GM12878 (cell line): ENCODE data around the gene CDYL2. TPM values are rescaled to one million over a fixed set of nuclear protein-coding genes. Genes with fewer than 3 reads are reported as not detected.

Experiments
- ATAC-seq: fragments of 200-7000 bp; cut with Tn5 transposase; 3 replicates; pipeline ENCODE4 v1.9.1; 2020; ENCODE audit warnings: mild to moderate bottlenecking, moderate library complexity
- BruUV-seq: library from RNA; stranded (reverse); fragments of 400-500 nt; replicated peaks from 2 replicates; lab custom pipeline; 2021; lab: Mats Ljungman, UMichigan
- CTCF ChIA-PET: fragments of 300-600 bp; sonication (Branson Sonifier 250); formaldehyde crosslinking; extraction: SDS; loops from one replicate; lab custom pipeline; 2021; ENCODE audit warnings: inconsistent platforms; lab: Yijun Ruan, JAX
- POLR2A ChIA-PET: fragments of 350-600 bp; formaldehyde crosslinking; extraction: SDS; loops from one replicate; lab custom pipeline; 2021; ENCODE audit warnings: inconsistent platforms; lab: Charles Lee
- RAD21 ChIA-PET: fragments of 300-600 bp; sonication (Branson Sonifier 250); formaldehyde crosslinking; loops from one replicate; lab custom pipeline; 2023; ENCODE audit warnings: antibody characterized with exemption; ENCODE audit not compliant: unreplicated experiment; lab: Charles Lee
- SMC1A ChIA-PET: fragments of 300-600 bp; sonication (Branson Sonifier 250); formaldehyde crosslinking; loops from one replicate; lab custom pipeline; 2023; ENCODE audit not compliant: unreplicated experiment, uncharacterized antibody; lab: Charles Lee
- DNase-seq: peaks from one replicate; pipeline ENCODE4 v3.0.0-alpha.2; 2011; ENCODE audit warnings: low read depth, low spot score
- FAIRE-seq: peaks from 3 replicates; lab custom pipeline; 2011; peaks lifted over from hg19 to GRCh38; lab: Jason Lieb, UNC
- H2AFZ ChIP-seq: 2 replicates; pipeline ENCODE4 v1.6.0; 2011; ENCODE audit warnings: low read depth, low read length, control low read depth; ENCODE audit not compliant: control insufficient read depth
- H3K27ac ChIP-seq: 2 replicates; pipeline ENCODE4 v1.5.1; 2011; ENCODE audit warnings: control low read depth; ENCODE audit not compliant: control insufficient read depth, insufficient read depth
- H3K27me3 ChIP-seq, 2 experiments: replicated peaks in 1 of 2; 2 replicates each; pipeline versions ENCODE4 v1.6.0 to v1.6.1; 2011; ENCODE audit warnings: low read length in 1 of 2; ENCODE audit not compliant: control insufficient read depth in 2 of 2, insufficient read depth in 2 of 2
- H3K36me3 ChIP-seq, 2 experiments: 2 replicates each; pipeline ENCODE4 v1.5.1; 2011; ENCODE audit warnings: low read length in 1 of 2; ENCODE audit not compliant: control insufficient read depth in 2 of 2, insufficient read depth in 2 of 2
- H3K4me1 ChIP-seq: 2 replicates; pipeline ENCODE4 v1.6.1; 2011; ENCODE audit warnings: mild to moderate bottlenecking, low read length, moderate library complexity, mixed read lengths; ENCODE audit not compliant: control insufficient read depth, insufficient read depth
- H3K4me2 ChIP-seq: 2 replicates; pipeline ENCODE4 v1.6.0; 2011; ENCODE audit warnings: control low read depth; ENCODE audit not compliant: control insufficient read depth, insufficient read depth
- H3K4me3 ChIP-seq: fragments of 200-600 bp; sonication (generic); 2 replicates; pipeline ENCODE4 v1.5.1; 2016
- H3K79me2 ChIP-seq: 2 replicates; pipeline ENCODE4 v1.6.0; 2011; ENCODE audit warnings: low read length; ENCODE audit not compliant: control insufficient read depth, insufficient read depth
- H3K9ac ChIP-seq: 2 replicates; pipeline ENCODE4 v1.8.0; 2011; ENCODE audit warnings: low read length, control low read depth, mixed read lengths; ENCODE audit not compliant: control insufficient read depth, insufficient read depth
- H3K9me3 ChIP-seq: replicated peaks from 3 replicates; pipeline ENCODE4 v1.5.1; 2011; ENCODE audit warnings: mild to moderate bottlenecking, low read length; ENCODE audit not compliant: control insufficient read depth, insufficient read depth
- H4K20me1 ChIP-seq: 2 replicates; pipeline ENCODE4 v1.6.0; 2011; ENCODE audit not compliant: control insufficient read depth, insufficient read depth
- BACH1 ChIP-seq: fragments of 450-650 bp; IDR thresholded peaks from 2 replicates; pipeline ENCODE4 v1.6.1; 2017; ENCODE audit warnings: mild to moderate bottlenecking, borderline replicate concordance
- BCL3 ChIP-seq: IDR thresholded peaks from 2 replicates; pipeline ENCODE4 v1.6.1; 2011; ENCODE audit warnings: borderline replicate concordance, low read depth, mild to moderate bottlenecking, moderate library complexity, low read length; ENCODE audit not compliant: insufficient read depth, poor library complexity, severe bottlenecking
- CHD1 ChIP-seq: IDR thresholded peaks from 2 replicates; pipeline ENCODE4 v1.6.1; 2012; ENCODE audit warnings: low read depth, low read length, improper control_type of control experiment
- CHD2 ChIP-seq: IDR thresholded peaks from 2 replicates; pipeline ENCODE4 v1.6.1; 2011; ENCODE audit warnings: low read depth, low read length, improper control_type of control experiment, borderline replicate concordance
- EZH2 ChIP-seq: IDR thresholded peaks from 2 replicates; pipeline ENCODE4 v1.6.1; 2012; ENCODE audit warnings: low read depth, mild to moderate bottlenecking, control low read depth, inconsistent platforms, low read length, borderline replicate concordance; ENCODE audit not compliant: control insufficient read depth
- GATAD2B ChIP-seq: fragments of 450-650 bp; conservative IDR thresholded peaks from 2 replicates; pipeline ENCODE4 v1.6.1; 2017; ENCODE audit warnings: low read depth, mild to moderate bottlenecking, moderate library complexity
- HSF1 ChIP-seq: fragments of 150-350 bp; IDR thresholded peaks from 2 replicates; pipeline ENCODE4 v1.6.1; 2014; ENCODE audit warnings: mild to moderate bottlenecking, low read depth, low read length
- JUND ChIP-seq: IDR thresholded peaks from 2 replicates; pipeline ENCODE4 v1.6.1; 2012; ENCODE audit warnings: low read depth, mild to moderate bottlenecking, low read length, improper control_type of control experiment, moderate library complexity
- MXI1 ChIP-seq: fragments of 150-350 bp; IDR thresholded peaks from 2 replicates; pipeline ENCODE4 v1.6.1; 2011; ENCODE audit warnings: low read depth, mild to moderate bottlenecking, inconsistent platforms, low read length, improper control_type of control experiment
- PML ChIP-seq: IDR thresholded peaks from 2 replicates; pipeline ENCODE4 v1.6.1; 2012; ENCODE audit warnings: low read length, inconsistent platforms
- ZNF622 ChIP-seq: fragments of 450-650 bp; IDR thresholded peaks from 2 replicates; pipeline ENCODE4 v1.6.1; 2017; ENCODE audit warnings: mild to moderate bottlenecking, inconsistent platforms
- WGBS: methylation state at CpG from one replicate; pipeline ENCODE4 v1.1.6; 2016; ENCODE audit warnings: low lambda C conversion rate; ENCODE audit not compliant: insufficient replicate concordance, insufficient coverage; ENCODE audit errors: missing lambda C conversion rate; 5-methylcytosine and 5-hydroxymethylcytosine counted together
- in situ Hi-C: fragments of 300-500 bp; cut with MboI; formaldehyde crosslinking; loops from 9 replicates; pipeline ENCODE4 v1.14.3; 2018; ENCODE audit warnings: mixed read lengths
- intact Hi-C: fragments of 100-400 bp; cut with micrococcal nuclease; formaldehyde crosslinking; loops from one replicate; pipeline ENCODE4 v1.14.2; 2022; ENCODE audit not compliant: unreplicated experiment
- polyA plus RNA-seq, 11 experiments: library from polyadenylated mRNA; depleted of rRNA in 4 of 11; unstranded in 6 of 11; stranded (reverse) in 5 of 11; fragments of >200 nt; fragmentation: Nextera tagmentation in 4 of 11; fragmentation: Illumina TruSeq in 1 of 11; extraction: Ambion mirVana in 4 of 11; extraction: Trizol in 1 of 11; gene quantifications; 1 replicate in 1 of 11; 2 replicates in 10 of 11; pipeline versions ENCODE4 v1.2.1 to v1.2.3, GENCODE V29; 2011 to 2016; ENCODE audit warnings: inconsistent platforms in 2 of 11, missing spikeins in 2 of 11, low read depth in 1 of 11
- total RNA-seq, 4 experiments: library from RNA; depleted of rRNA in 3 of 4; stranded (reverse); fragments of >200 nt in 3 of 4; fragmentation: Illumina TruSeq in 1 of 4; extraction: Trizol in 1 of 4; gene quantifications; 2 replicates each; pipeline versions ENCODE4 v1.2.1 to v1.2.3, GENCODE V29; 2013 to 2021

The CDYL2 gene
- total and polyA plus RNA-seq, 10 of the 15 experiments (the other 5 are each of a cell fraction or from before 2014, with no cell fraction given), result 0.27 to 22.9 (median 3.9) TPM

- TF ChIP-seq GATAD2B (no peak), JUND (no peak), PML (no peak), MXI1 (no peak)
- TF ChIP-seq, all 136 proteins: peak for 0
Measured at GRCh38 chr16:80639636-80640035, 164.8 kb downstream of the CDYL2 start (continued).

GRCh38 chr16:80637621-80638020 is 166.8 kb downstream of the CDYL2 start:
- BruUV-seq, result no TSS peak

More at GRCh38 chr16:80637621-80638020, 166.8 kb downstream of the CDYL2 start:
- H3K36me3 ChIP-seq, result no peaks in the 10 kb centered on the region
- H3K27me3 ChIP-seq, result no peaks in the 10 kb centered on the region
- POLR2A ChIA-PET, result no interaction called here
- WGBS, result 99% methylated on average over 4 of the region's 4 CpGs
- CTCF ChIA-PET, result interaction anchor here (0.6 kb wide), 1 partner anchor 113 kb away, joined by 5 read pairs; no protein-coding TSS in a partner anchor
- DNase-seq (no peak), ATAC-seq (no peak), FAIRE-seq (no peak)
- H3K4me3 ChIP-seq, result no peak overlapping the region
- no peak overlapping the region for H3K27ac ChIP-seq
- H3K4me1 ChIP-seq, result no peaks in the 10 kb centered on the region
- in situ Hi-C loops (loop anchor here (10.0 kb wide), 1 partner anchor 57 kb away; no protein-coding TSS in a partner anchor), intact Hi-C loops (no loop called here)
- no peaks in the 10 kb centered on the region for H4K20me1 ChIP-seq
- RAD21 ChIA-PET, result no interaction called here
- H3K4me2 ChIP-seq, result no peak overlapping the region
- H3K9ac ChIP-seq, result no peak overlapping the region
- TF ChIP-seq CHD1, result no peak
- TF ChIP-seq EZH2, result no peak
- TF ChIP-seq BCL3, result no peak
- TF ChIP-seq ZNF622, result no peak
- no peak for TF ChIP-seq HSF1
- TF ChIP-seq BACH1, result no peak
- TF ChIP-seq CHD2, result no peak
- H2AFZ ChIP-seq, result no peak overlapping the region
- no peaks in the 10 kb centered on the region; the same call in 2 of the 3 replicates for H3K9me3 ChIP-seq
- SMC1A ChIA-PET, result no interaction called here
- no peaks in the 10 kb centered on the region for H3K79me2 ChIP-seq
